Measurements from ENCODE around the gene SDF2L1. TPM values are rescaled to one million over a fixed set of nuclear protein-coding genes. Genes with fewer than 3 reads are reported as not detected.
"Not testable (repeated sequence)": the region's sequence is repeated elsewhere in the genome, so short reads cannot be mapped to it uniquely, and the experiment has no call there.

Gene SDF2L1
- total RNA-seq, 1 donor from 2014 or later = 32.7 TPM

GRCh38 chr22:21636629-21637218 lies 5.4 kb upstream of the SDF2L1 start:
- no peak for DNase-seq (ENCODE audit: low read depth in 2 of 2)

DNA sequence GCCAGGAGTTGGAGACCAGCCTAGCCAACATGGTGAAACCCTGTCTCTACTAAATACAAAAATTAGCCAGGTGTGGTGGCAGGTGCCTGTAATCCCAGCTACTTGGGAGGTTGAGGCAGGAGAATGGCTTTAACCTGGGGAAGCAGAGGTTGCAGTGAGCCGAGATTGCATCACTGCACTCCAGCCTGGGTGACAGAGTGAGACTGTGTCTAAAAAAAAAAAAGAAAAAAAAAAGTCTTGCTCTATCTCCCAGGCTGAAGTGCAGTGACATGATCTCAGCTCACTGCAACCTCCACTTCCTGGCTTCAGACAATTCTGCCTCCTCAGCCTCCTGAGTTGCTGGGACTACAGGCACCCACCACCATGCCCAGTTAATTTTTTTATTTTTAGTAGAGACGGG lies 4.7 kb upstream of the SDF2L1 start:
- not testable (repeated sequence) for DNase-seq (ENCODE audit: low read depth in 2 of 2)

- no peak for DNase-seq (ENCODE audit: low read depth in 2 of 2)
Measured at GRCh38 chr22:21639359-21639758, 2.7 kb upstream of the SDF2L1 start.

DNA sequence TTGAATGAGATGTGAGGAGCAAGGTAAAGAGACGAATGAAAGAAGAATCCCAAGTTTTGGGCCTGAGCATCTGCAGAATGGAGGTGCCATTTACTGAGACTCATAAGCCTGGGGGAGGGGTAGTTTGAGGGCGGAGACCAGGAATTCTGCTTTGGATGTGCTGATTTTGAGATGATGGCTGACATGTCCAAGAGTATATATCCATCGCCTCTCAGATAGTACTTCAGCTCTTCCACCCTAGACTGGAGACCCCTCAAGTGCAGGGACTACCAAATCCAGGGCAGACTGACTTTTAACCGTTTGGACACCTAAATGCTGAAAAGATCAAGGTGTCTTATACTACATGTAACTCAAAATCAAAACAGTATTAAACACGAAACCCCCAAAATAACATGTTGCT lies 1.3 kb upstream of the SDF2L1 start:
- no peak for DNase-seq (ENCODE audit: low read depth in 2 of 2)

- DNase-seq (ENCODE audit: low read depth in 2 of 2) = peak; percentile 42 to 69
Measured at GRCh38 chr22:21641417-21641788, 699 bp upstream of the SDF2L1 start.

DNA sequence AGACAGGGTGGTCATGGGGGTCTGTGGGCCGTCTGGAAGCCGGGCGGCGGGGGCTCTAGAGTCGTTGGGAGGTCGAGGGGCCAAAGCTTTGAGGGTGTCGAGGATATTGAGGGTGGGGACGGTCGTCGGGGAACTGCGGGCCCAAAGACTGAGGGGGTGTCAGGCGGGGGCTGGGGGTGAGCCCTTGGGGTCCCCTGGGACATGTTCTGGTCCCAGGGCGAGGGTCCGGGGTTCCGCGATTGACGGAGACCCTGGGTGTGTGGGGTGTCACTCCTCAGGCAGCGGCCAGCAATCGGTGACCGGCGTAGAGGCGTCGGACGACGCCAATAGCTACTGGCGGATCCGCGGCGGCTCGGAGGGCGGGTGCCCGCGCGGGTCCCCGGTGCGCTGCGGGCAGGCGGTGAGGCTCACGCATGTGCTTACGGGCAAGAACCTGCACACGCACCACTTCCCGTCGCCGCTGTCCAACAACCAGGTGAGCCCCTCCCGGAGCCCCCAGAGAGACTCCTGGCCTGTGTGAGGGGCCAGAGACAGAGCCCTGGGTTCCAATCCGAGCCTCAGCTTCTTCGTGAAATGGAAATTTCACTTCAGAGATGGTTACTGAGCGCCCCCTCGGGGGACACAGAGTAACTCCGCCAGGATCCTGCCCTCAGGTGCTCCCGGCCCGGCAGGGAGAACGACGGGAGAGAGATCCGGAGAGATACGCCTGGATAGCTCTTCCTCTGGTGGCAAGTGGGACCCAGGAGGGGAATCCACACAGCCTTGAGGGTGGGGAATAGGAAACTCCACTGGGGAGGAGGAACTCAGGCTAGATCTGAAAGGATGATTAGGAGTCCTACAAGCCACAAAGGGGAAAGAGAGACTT lies 714 bp downstream of the SDF2L1 start:
- DNase-seq (ENCODE audit: low read depth in 2 of 2) = peak; percentile 63 to 75

GRCh38 chr22:21643533-21644357 lies 1.6 kb downstream of the SDF2L1 start:
- no peak for DNase-seq (ENCODE audit: low read depth in 2 of 2)

DNA sequence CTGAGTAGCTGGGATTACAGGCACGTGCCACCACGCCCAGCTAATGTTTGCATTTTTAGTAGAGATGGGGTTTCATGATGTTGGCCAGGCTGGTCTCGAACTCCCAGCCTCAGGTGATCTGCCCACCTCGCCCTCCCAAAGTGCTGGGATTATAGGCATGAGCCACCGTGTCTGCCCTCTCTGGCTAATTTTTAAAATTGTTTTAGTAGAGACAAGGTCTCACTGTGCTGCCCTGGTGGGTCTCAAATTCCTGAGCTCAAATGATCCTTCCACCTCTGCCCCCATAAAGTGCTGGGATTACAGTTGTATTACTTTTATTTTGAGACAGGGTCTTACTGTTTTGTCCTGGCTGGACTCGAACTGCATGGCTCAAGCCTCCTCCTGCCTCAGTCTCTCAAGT lies 3.4 kb downstream of the SDF2L1 start:
- DNase-seq (ENCODE audit: low read depth in 2 of 2) = not testable (repeated sequence)

- peak; percentile 80 to 86 for DNase-seq (ENCODE audit: low read depth in 2 of 2)
Measured at GRCh38 chr22:21646608-21647590, 4.8 kb downstream of the SDF2L1 start.

- no peak for DNase-seq (ENCODE audit: low read depth in 2 of 2)
Measured at GRCh38 chr22:21650280-21650679, 8.2 kb downstream of the SDF2L1 start.

DNA sequence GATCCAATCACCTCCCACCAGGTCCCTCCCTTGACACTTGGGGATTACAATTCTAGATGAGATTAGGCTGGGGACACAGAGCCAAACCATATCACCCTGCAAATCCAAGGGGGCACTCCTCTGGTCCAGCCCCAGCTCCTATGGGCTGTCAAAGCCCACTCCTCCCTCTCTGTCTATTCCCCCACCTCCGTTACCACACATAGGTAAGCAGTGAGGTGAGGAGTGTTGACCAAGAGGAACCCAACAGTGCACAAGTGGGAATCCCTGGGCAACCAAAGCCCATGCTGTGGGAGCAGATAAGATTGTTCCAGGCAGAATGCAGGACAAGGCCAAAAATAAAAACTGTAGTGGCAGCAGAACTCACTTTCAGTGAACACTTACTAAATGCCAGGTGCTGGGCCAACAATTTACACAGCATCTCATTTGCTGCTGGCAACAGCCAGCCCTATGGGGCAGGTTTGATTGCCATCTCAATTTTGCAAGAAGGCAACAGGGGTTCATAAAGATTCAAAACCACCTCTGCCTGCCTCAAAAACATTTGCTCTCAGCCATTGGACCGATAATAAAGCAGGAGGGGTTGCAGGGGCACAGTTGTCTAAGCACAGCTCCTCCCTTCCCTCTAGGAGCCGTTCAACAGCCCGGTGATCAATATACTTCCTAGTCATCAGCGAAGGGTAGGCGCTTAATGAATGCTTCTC lies 8.9 kb downstream of the SDF2L1 start:
- no peak for DNase-seq (ENCODE audit: low read depth in 2 of 2)

GRCh38 chr22:21651521-21652009 lies 9.5 kb downstream of the SDF2L1 start:
- no peak for DNase-seq (ENCODE audit: low read depth in 2 of 2)

DNA sequence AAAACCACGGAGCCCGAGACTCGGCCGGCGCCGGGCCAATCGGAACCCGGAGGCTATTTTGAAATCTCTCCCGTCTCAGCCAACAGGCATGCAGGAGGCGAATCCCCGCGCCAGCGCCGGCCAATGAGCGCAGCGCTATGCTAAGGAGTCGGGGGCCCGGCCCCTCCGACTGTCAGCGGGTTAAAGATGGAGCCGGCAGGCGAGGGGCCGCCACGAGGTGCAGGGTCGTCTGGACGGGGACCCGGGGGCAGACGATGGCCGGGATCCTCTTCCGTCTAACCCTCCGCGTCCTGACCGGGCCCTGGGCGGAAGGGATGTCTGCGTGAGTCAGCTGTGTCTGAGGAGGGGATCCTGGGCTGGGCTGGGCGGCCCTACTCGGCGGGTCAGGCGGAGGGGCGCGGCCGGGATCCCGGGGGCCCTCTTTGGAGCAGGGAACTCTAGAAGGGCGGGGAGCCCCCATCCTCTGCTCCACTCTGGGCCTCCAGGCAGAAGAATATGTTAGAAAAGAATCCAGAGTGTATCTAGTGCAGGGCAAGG lies 10.0 kb downstream of the SDF2L1 start:
- DNase-seq (ENCODE audit: low read depth in 2 of 2) = peak; percentile 84 to 86

DNA sequence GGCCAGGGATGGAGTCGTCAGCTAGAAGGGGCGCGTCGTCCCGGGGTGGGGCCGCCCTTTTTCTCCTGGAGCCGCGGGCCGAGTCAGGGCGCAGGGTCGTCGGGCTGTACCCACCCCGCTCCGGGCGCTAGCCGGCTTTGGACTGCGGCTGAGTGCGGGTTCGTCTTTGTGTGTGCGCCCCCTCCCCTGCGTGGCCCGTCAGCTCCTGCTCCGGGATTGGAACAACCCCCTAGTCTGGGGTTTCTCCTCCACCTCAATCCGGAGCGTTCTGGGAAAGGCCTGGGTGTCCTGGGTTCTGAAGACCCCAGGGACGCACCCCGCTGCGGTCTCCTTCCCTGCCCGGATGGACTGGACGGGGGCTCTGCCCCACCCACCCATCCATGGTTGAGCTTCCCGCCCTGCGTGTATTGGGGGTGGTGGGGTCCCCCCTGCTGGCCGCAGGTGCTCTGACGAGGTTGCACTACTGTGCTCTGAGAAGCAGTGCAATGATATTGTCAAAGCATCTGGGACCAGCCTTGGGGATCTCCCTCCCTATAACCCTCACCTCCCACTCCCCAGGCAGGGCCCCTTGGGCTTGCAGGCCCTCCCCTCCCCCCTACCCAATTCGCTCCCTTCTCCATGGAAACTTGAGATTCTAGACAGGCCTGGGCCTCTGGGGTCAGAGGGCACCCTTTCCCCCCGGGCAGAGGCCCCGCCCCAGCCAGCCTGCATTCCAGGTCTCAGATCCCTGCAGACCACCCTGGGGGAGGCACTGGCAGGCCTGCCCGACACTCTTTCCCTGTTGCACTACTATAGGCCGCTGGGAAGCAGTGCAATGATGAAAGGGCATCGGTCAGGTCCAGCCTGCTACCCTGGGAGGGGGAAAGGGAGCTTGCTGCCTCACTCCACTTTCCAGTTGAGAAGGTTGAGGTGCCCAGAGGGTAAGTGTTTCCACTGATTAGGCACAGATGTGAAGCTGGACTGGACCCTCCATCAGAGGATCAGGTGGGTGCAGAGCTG lies 10.7 kb downstream of the SDF2L1 start:
- DNase-seq (ENCODE audit: low read depth in 2 of 2) = no peak

- no peak for DNase-seq (ENCODE audit: low read depth in 2 of 2)
Measured at GRCh38 chr22:21657020-21657359, 14.9 kb downstream of the SDF2L1 start.

- peak; percentile 39 to 78 for DNase-seq (ENCODE audit: low read depth in 2 of 2)
Measured at GRCh38 chr22:21657360-21658032, 15.4 kb downstream of the SDF2L1 start.

GRCh38 chr22:21659864-21660525 lies 17.9 kb downstream of the SDF2L1 start:
- no peak for DNase-seq (ENCODE audit: low read depth in 2 of 2)

DNA sequence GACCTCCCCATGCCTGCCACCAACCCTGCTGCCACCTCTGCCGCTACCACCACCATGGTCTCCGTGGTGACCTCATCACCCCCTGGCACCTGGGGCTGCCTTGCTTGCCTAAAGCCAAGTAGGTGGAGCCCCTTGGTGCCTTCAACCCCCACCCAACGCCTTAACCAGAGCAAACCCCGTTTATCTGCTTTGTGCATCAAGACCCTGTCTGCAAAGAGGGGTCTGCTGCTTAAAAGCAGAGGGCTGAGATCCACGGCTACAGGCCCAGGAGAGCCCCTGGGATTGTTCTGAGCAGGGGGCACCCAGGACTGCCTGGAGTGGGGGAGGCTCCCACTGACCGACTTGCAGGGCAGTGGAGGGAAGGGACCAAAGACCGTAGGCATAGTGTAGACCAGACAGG lies 18.8 kb downstream of the SDF2L1 start:
- DNase-seq (ENCODE audit: low read depth in 2 of 2) = no peak
